Chondrocyte (in vitro differentiated cells): ENCODE measurements around the gene TFR2. TPM values are rescaled to one million over a fixed set of nuclear protein-coding genes. Genes with fewer than 3 reads are reported as not detected.
A peak's percentile ranks its signal among the peaks of the same experiment; 100 is the strongest.

Experiments used
- DNase-seq: peaks from one replicate; pipeline ENCODE4 v3.0.0; 2021; ENCODE audit warnings: mixed read lengths, low spot score
- H3K27ac Mint-ChIP-seq: one replicate; pipeline ENCODE4 v1.8.0; 2021; ENCODE audit warnings: mild to moderate bottlenecking, moderate library complexity, mixed read lengths; ENCODE audit not compliant: unreplicated experiment
- H3K27me3 Mint-ChIP-seq: 2 replicates; pipeline ENCODE4 v1.8.0; 2021; ENCODE audit warnings: low read depth, mixed read lengths
- H3K36me3 Mint-ChIP-seq: 2 replicates; pipeline ENCODE4 v1.8.0; 2021; ENCODE audit warnings: low read depth, mixed read lengths
- H3K4me1 Mint-ChIP-seq: 2 replicates; pipeline ENCODE4 v1.8.0; 2021; ENCODE audit warnings: low read depth, mild to moderate bottlenecking, mixed read lengths
- H3K4me3 Mint-ChIP-seq: one replicate; pipeline ENCODE4 v1.8.0; 2021; ENCODE audit warnings: mild to moderate bottlenecking, moderate library complexity, mixed read lengths; ENCODE audit not compliant: unreplicated experiment
- H3K9me3 Mint-ChIP-seq: 2 replicates; pipeline ENCODE4 v1.8.0; 2021; ENCODE audit warnings: low read depth, mixed read lengths
- CTCF ChIP-seq: fragments of 200-600 bp; sonication (generic); IDR thresholded peaks from 2 replicates; pipeline ENCODE4 v1.5.0; 2021; ENCODE audit warnings: antibody characterized with exemption, mild to moderate bottlenecking, moderate library complexity
- total RNA-seq: library from RNA; stranded (reverse); gene quantifications from 3 replicates; pipeline ENCODE4 v1.2.1, GENCODE V29; 2021

The TFR2 gene
- total RNA-seq, 1 donor from 2014 or later, result 2.1 TPM

GRCh38 chr7:100611983-100612729 lies 29.2 kb downstream of the TFR2 start, which contains the start of gene MOSPD3:
TSS of gene MOSPD3 (plus strand) at chr7:100612540. CDS start at chr7:100612792, 252 bp downstream.
- H3K27ac Mint-ChIP-seq, result peak within 1 kb of the TSS; percentile 100
- peaks cover 3% of the 10 kb centered on the region for H3K36me3 Mint-ChIP-seq
- no peaks in the 10 kb centered on the region for H3K27me3 Mint-ChIP-seq
- peak; percentile 99 for DNase-seq
- peak within 1 kb of the TSS; percentile 95 for H3K4me3 Mint-ChIP-seq
- no peak for TF ChIP-seq CTCF
- H3K4me1 Mint-ChIP-seq, result peaks cover 14% of the 10 kb centered on the region
- H3K9me3 Mint-ChIP-seq, result no peaks in the 10 kb centered on the region

DNA sequence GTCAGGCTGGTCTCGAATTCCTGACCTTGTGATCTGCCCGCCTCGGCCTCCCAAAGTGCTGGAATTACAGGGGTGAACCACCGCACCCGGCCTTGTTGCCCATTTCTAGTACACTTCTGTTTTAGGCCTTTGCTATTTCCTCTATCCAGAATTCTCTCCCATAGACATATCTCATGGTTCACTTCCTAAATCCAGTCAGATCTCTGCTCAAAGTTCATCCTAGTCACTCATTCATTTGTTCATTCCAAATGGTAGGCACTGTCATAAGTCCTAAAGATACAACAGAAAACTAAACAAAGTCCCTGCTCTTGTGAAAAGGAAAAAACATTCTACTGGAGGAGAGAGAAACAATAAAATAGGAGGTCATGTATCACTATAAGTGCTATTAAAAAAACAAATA lies 31.4 kb downstream of the TFR2 start:
- H3K9me3 Mint-ChIP-seq, result no peaks in the 10 kb centered on the region
- no peak for DNase-seq
- no peaks in the 10 kb centered on the region for H3K27me3 Mint-ChIP-seq
- peaks cover 18% of the 10 kb centered on the region for H3K4me1 Mint-ChIP-seq
- H3K36me3 Mint-ChIP-seq, result peaks cover 3% of the 10 kb centered on the region
- H3K27ac Mint-ChIP-seq, result no peak overlapping the region
- no peak for TF ChIP-seq CTCF
- H3K4me3 Mint-ChIP-seq, result no peak overlapping the region

- no peaks in the 10 kb centered on the region for H3K9me3 Mint-ChIP-seq
- DNase-seq, result no peak
- no peak overlapping the region for H3K27ac Mint-ChIP-seq
- TF ChIP-seq CTCF, result no peak
- peaks cover 29% of the 10 kb centered on the region for H3K4me1 Mint-ChIP-seq
- H3K27me3 Mint-ChIP-seq, result no peaks in the 10 kb centered on the region
- H3K4me3 Mint-ChIP-seq, result no peak overlapping the region
- H3K36me3 Mint-ChIP-seq, result peaks cover 3% of the 10 kb centered on the region
Observed at GRCh38 chr7:100607111-100607510, 34.2 kb downstream of the TFR2 start.

GRCh38 chr7:100606313-100606712 lies 35.0 kb downstream of the TFR2 start:
- Mint-ChIP-seq H3K4me3 (no peak overlapping the region), H3K27ac (no peak overlapping the region), H3K9me3 (no peaks in the 10 kb centered on the region), H3K27me3 (no peaks in the 10 kb centered on the region), H3K4me1 (peaks cover 33% of the 10 kb centered on the region), H3K36me3 (peaks cover 3% of the 10 kb centered on the region)
- no peak for TF ChIP-seq CTCF
- DNase-seq, result no peak

DNA sequence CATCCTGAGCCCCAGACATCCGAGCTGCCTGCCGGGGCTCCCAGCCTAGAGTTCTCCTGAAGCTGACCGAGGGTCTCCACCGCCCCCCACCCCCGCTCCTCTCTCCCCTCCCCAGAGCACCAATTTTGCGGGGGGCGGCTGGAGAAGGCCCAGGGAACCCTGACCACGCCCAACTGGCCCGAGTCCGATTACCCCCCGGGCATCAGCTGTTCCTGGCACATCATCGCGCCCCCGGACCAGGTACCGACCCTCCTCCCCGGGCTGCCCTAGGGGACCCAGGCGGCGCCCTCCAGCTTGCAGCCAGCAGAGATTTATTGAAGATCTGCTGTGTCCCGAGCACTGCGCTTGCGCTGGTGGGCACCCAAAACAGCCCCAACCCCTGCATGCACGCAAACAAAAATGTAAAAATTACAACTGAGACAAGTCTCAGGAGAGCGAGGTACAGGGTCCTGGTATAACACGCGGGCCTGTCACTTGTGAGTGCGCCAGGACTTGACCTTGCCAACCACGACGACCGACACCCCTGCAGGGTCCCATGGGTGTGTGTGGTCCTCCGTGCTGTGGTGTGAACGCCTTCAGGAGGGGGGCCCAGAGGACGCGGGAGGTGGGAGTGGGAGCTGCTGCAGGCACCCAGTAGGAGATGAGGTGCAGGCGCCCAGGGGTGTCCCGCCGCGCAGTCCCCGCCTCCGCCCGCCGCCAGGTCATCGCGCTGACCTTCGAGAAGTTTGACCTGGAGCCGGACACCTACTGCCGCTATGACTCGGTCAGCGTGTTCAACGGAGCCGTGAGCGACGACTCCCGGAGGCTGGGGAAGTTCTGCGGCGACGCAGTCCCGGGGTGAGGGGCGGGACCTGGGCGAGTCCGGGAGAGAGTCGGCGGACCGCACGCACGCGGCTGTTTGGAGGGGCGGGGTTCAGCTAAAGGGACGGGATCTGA lies 36.1 kb downstream of the TFR2 start:
- Mint-ChIP-seq H3K4me3 (peak overlapping the region; percentile 66), H3K9me3 (no peaks in the 10 kb centered on the region), H3K27me3 (no peaks in the 10 kb centered on the region), H3K4me1 (peaks cover 31% of the 10 kb centered on the region), H3K27ac (peak overlapping the region; percentile 2), H3K36me3 (peaks cover 3% of the 10 kb centered on the region)
- no peak for DNase-seq
- TF ChIP-seq CTCF, result no peak
